WI38 (cell line): ENCODE measurements around the gene C10orf95.

Experiments
- H3K4me3 ChIP-seq: 2 replicates; pipeline ENCODE4 v1.5.1; 2011; ENCODE audit warnings: low read depth, mild to moderate bottlenecking, control low read depth, low read length
- CTCF ChIP-seq: IDR thresholded peaks from 2 replicates; pipeline ENCODE4 v1.5.1; 2012; ENCODE audit warnings: low read depth, mild to moderate bottlenecking, control low read depth, low read length

The C10orf95 gene

GRCh38 chr10:102408131-102408727, 43.1 kb downstream of the C10orf95 start:
- no peak for TF ChIP-seq CTCF
- peak overlapping the region; percentile 46 for H3K4me3 ChIP-seq

GRCh38 chr10:102407425-102408130, 43.8 kb downstream of the C10orf95 start:
- H3K4me3 ChIP-seq, result no peak overlapping the region
- TF ChIP-seq CTCF, result no peak

- TF ChIP-seq CTCF, result no peak
- H3K4me3 ChIP-seq, result no peak overlapping the region
These were observed 44.5 kb downstream of the C10orf95 start for GRCh38 chr10:102406815-102407214.

GRCh38 chr10:102405632-102406031, 45.7 kb downstream of the C10orf95 start:
- H3K4me3 ChIP-seq, result no peak overlapping the region
- TF ChIP-seq CTCF, result no peak

- H3K4me3 ChIP-seq, result no peak overlapping the region
- TF ChIP-seq CTCF, result no peak
These were observed 46.2 kb downstream of the C10orf95 start for GRCh38 chr10:102405108-102405571.

- TF ChIP-seq CTCF, result no peak
- no peak overlapping the region for H3K4me3 ChIP-seq
These were observed 46.8 kb downstream of the C10orf95 start for GRCh38 chr10:102404361-102405107.

GRCh38 chr10:102403115-102403514, 48.2 kb downstream of the C10orf95 start:
- TF ChIP-seq CTCF, result no peak
- H3K4me3 ChIP-seq, result no peak overlapping the region
